ENCODE results near the gene ZBTB9.

The ZBTB9 gene

GRCh38 chr6:33427585-33428223 is 26.7 kb upstream of the ZBTB9 start:
- TF ChIP-seq CTCF (IDR thresholded peaks at IDR 0.05; ENCODE audit: low read depth, low read length, missing control alignments), result peak; percentile 15
- Histone ChIP-seq H3K4me3 (ENCODE audit: low read depth, low read length) (peak overlapping the region; percentile 70), H3K27me3 (replicated peaks) (no peaks in the 10 kb centered on the region), H3K36me3 (replicated peaks) (no peaks in the 10 kb centered on the region), H3K27ac (peak overlapping the region; percentile 44)
- DNase-seq, result no peak
- in situ Hi-C loops (cut with HindIII; ENCODE audit: low pct_ligation_motif_present, low sequenced_read_pairs), result no loop called here

GRCh38 chr6:33428224-33428965 is 26.0 kb upstream of the ZBTB9 start:
- in situ Hi-C loops (cut with HindIII; ENCODE audit: low pct_ligation_motif_present, low sequenced_read_pairs), result no loop called here
- DNase-seq, result peak; percentile 35
- H3K4me3 ChIP-seq (ENCODE audit: low read depth, low read length), result peak overlapping the region; percentile 70
- TF ChIP-seq CTCF (IDR thresholded peaks at IDR 0.05; ENCODE audit: low read depth, low read length, missing control alignments), result peak; percentile 65
- no peak overlapping the region for H3K27ac ChIP-seq
- no peaks in the 10 kb centered on the region for H3K27me3 ChIP-seq (replicated peaks)
- H3K36me3 ChIP-seq (replicated peaks), result no peaks in the 10 kb centered on the region

GRCh38 chr6:33428966-33429749 is 25.2 kb upstream of the ZBTB9 start:
- in situ Hi-C loops (cut with HindIII; ENCODE audit: low pct_ligation_motif_present, low sequenced_read_pairs), result no loop called here
- Histone ChIP-seq H3K4me3 (ENCODE audit: low read depth, low read length) (no peak overlapping the region), H3K27ac (no peak overlapping the region)

GRCh38 chr6:33429750-33430052 is 24.7 kb upstream of the ZBTB9 start:
- Histone ChIP-seq H3K36me3 (replicated peaks) (no peaks in the 10 kb centered on the region), H3K4me3 (ENCODE audit: low read depth, low read length) (no peak overlapping the region), H3K27me3 (replicated peaks) (no peaks in the 10 kb centered on the region), H3K27ac (no peak overlapping the region)
- DNase-seq, result no peak
- TF ChIP-seq CTCF (IDR thresholded peaks at IDR 0.05; ENCODE audit: low read depth, low read length, missing control alignments), result no peak
- in situ Hi-C loops (cut with HindIII; ENCODE audit: low pct_ligation_motif_present, low sequenced_read_pairs), result no loop called here

More at GRCh38 chr6:33428966-33429749, 25.2 kb upstream of the ZBTB9 start:
- Histone ChIP-seq H3K36me3 (replicated peaks) (no peaks in the 10 kb centered on the region), H3K27me3 (replicated peaks) (no peaks in the 10 kb centered on the region)
- no peak for TF ChIP-seq CTCF (IDR thresholded peaks at IDR 0.05; ENCODE audit: low read depth, low read length, missing control alignments)
- no peak for DNase-seq

GRCh38 chr6:33430334-33430733 is 24.0 kb upstream of the ZBTB9 start:
- H3K36me3 ChIP-seq (replicated peaks), result peaks cover 2% of the 10 kb centered on the region
- no peaks in the 10 kb centered on the region for H3K27me3 ChIP-seq (replicated peaks)
- no peak overlapping the region for H3K27ac ChIP-seq
- TF ChIP-seq CTCF (IDR thresholded peaks at IDR 0.05; ENCODE audit: low read depth, low read length, missing control alignments), result no peak
- H3K4me3 ChIP-seq (ENCODE audit: low read depth, low read length), result no peak overlapping the region
- in situ Hi-C loops (cut with HindIII; ENCODE audit: low pct_ligation_motif_present, low sequenced_read_pairs), result no loop called here
- no peak for DNase-seq

Measured in brain microvascular endothelial cell (primary cell).